CD4-positive, CD25-positive, alpha-beta regulatory T cell (primary cell): Measurements from ENCODE around the gene LDAF1. TPM values are rescaled to one million over a fixed set of nuclear protein-coding genes. Genes with fewer than 3 reads are reported as not detected.

Experiments
- ATAC-seq, 2 donors: fragments of 150-1000 bp; cut with Tn5 transposase; one replicate each; pipeline ENCODE4 v1.10.0; 2021; ENCODE audit warnings: low read depth in 2 of 2, moderate number of reproducible peaks in 2 of 2, moderate library complexity in 1 of 2
- DNase-seq, 3 donors: peaks; one replicate each; pipeline versions ENCODE4 v3.0.0 to v3.0.0-alpha.2; 2012 to 2022; ENCODE audit warnings: mixed read lengths in 1 of 3
- H3K27ac ChIP-seq: one replicate; pipeline ENCODE4 v1.7.0; 2013; ENCODE audit warnings: mild to moderate bottlenecking, low read length; ENCODE audit not compliant: insufficient read depth, poor library complexity, severe bottlenecking
- H3K27me3 ChIP-seq: one replicate; pipeline ENCODE4 v1.7.0; 2013; ENCODE audit warnings: low read length; ENCODE audit not compliant: control insufficient read depth, insufficient read depth
- H3K36me3 ChIP-seq: one replicate; pipeline ENCODE4 v1.7.0; 2013; ENCODE audit warnings: mild to moderate bottlenecking, low read length, moderate library complexity; ENCODE audit not compliant: control insufficient read depth, insufficient read depth
- H3K4me1 ChIP-seq: 2 replicates; pipeline ENCODE4 v1.7.0; 2013; ENCODE audit warnings: mild to moderate bottlenecking, low read length; ENCODE audit not compliant: insufficient read depth, control insufficient read depth, poor library complexity, severe bottlenecking
- H3K4me3 ChIP-seq: one replicate; pipeline ENCODE4 v1.7.0; 2013; ENCODE audit warnings: low read depth, mild to moderate bottlenecking, low read length, moderate library complexity
- H3K9me3 ChIP-seq, 2 experiments: 1 replicate in 1 of 2; 2 replicates in 1 of 2; pipeline ENCODE4 v1.7.0; 2013; ENCODE audit warnings: low read length in 2 of 2, mild to moderate bottlenecking in 1 of 2, moderate library complexity in 1 of 2; ENCODE audit not compliant: control insufficient read depth in 2 of 2
- H3K27ac Mint-ChIP-seq, 3 donors: one replicate each; pipeline ENCODE4 v1.8.0; 2020 to 2022; ENCODE audit warnings: mild to moderate bottlenecking in 3 of 3, mixed read lengths in 3 of 3, moderate library complexity in 2 of 3
- H3K27me3 Mint-ChIP-seq: one replicate; pipeline ENCODE4 v1.8.0; 2022; ENCODE audit warnings: mild to moderate bottlenecking, mixed read lengths
- H3K36me3 Mint-ChIP-seq: one replicate; pipeline ENCODE4 v1.8.0; 2020; ENCODE audit warnings: mixed read lengths
- H3K4me1 Mint-ChIP-seq, 4 donors: one replicate each; pipeline ENCODE4 v1.8.0; 2020 to 2022; ENCODE audit warnings: mixed read lengths in 4 of 4, mild to moderate bottlenecking in 1 of 4
- H3K4me3 Mint-ChIP-seq, 4 donors: one replicate each; pipeline ENCODE4 v1.8.0; 2020 to 2022; ENCODE audit warnings: mild to moderate bottlenecking in 4 of 4, mixed read lengths in 4 of 4, moderate library complexity in 3 of 4
- H3K9me3 Mint-ChIP-seq, 7 donors: one replicate each; pipeline ENCODE4 v1.8.0; 2020 to 2022; ENCODE audit warnings: mixed read lengths in 7 of 7, mild to moderate bottlenecking in 3 of 7, moderate library complexity in 2 of 7
- polyA plus RNA-seq, 4 donors: library from polyadenylated mRNA; unstranded; fragments of 300-500 nt; fragmentation: Illumina TruSeq; gene quantifications; one replicate each; pipeline ENCODE4 v1.2.3, GENCODE V29; 2021
- total RNA-seq: library from RNA; stranded (reverse); gene quantifications from one replicate; pipeline ENCODE4 v1.2.3, GENCODE V29; 2022

Gene LDAF1
- total and polyA plus RNA-seq, 5 donors from 2014 or later: 15.9 to 30.5 (median 28.9) TPM

DNA sequence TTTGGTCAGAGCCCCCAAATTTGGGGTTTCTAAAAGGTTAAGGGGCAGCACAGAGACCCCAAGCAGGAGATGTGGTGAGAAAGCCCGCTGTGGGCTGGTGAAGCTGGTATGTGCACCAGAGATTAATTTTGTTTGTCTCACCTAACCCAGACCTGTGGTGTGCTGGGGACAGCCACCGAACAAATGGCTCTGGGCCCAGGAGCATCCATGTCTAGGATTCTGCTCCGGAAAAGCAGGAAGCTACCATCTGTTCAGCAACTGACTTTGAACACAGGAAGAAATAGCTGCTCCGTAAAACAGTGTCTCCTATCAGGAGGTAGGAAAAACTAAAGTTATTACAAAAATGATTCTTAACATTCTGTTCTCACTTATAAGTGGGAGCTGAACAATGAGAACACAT, 55.6 kb downstream of the LDAF1 start:
- peaks cover 5% of the 10 kb centered on the region for H3K27me3 Mint-ChIP-seq
- no peak overlapping the region for H3K27ac Mint-ChIP-seq
- H3K4me1 ChIP-seq: no peaks in the 10 kb centered on the region
- H3K36me3 ChIP-seq: no peaks in the 10 kb centered on the region
- H3K36me3 Mint-ChIP-seq: no peaks in the 10 kb centered on the region
- DNase-seq (no peak), ATAC-seq (no peak)
- no peak overlapping the region for H3K4me3 ChIP-seq
- H3K27me3 ChIP-seq: peaks cover 3% of the 10 kb centered on the region
- H3K4me1 Mint-ChIP-seq: no peaks in the 10 kb centered on the region
- no peaks in the 10 kb centered on the region for H3K9me3 Mint-ChIP-seq
- no peak overlapping the region for H3K4me3 Mint-ChIP-seq
- H3K9me3 ChIP-seq: no peaks in the 10 kb centered on the region
- H3K27ac ChIP-seq: no peak overlapping the region

DNA sequence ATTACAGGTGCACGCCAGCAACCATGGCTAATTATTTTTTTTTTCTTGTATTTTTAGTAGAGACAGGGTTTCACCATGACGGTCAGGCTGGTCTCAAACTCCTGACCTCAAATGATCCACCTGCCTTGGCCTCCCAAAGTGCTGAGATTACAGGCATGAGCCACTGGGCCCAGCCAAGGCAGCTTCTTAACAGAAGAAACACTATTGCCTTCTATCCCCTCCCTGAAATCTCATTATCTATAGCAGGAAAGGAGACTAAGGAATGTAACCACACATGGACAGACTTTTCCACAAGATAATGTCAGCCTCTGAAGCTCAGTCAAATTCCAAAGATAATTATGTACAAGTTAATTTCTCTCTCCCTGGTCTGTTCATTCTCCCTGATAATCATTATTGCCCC, 58.6 kb downstream of the LDAF1 start:
- H3K27me3 Mint-ChIP-seq: peaks cover 17% of the 10 kb centered on the region
- ATAC-seq (no peak), DNase-seq (no peak)
- Histone ChIP-seq H3K9me3 (no peaks in the 10 kb centered on the region), H3K4me1 (no peaks in the 10 kb centered on the region), H3K4me3 (no peak overlapping the region), H3K27ac (no peak overlapping the region), H3K27me3 (peaks cover 10% of the 10 kb centered on the region), H3K36me3 (no peaks in the 10 kb centered on the region)
- peaks cover 0 to 2% (median 0%) of the 10 kb centered on the region in 7 donors for H3K9me3 Mint-ChIP-seq
- no peaks in the 10 kb centered on the region for H3K36me3 Mint-ChIP-seq
- H3K27ac Mint-ChIP-seq: no peak overlapping the region
- H3K4me3 Mint-ChIP-seq: no peak overlapping the region
- no peaks in the 10 kb centered on the region for H3K4me1 Mint-ChIP-seq

GRCh38 chr16:21218153-21218552, 59.7 kb downstream of the LDAF1 start:
- Histone ChIP-seq H3K27me3 (peaks cover 10% of the 10 kb centered on the region), H3K4me3 (no peak overlapping the region), H3K36me3 (no peaks in the 10 kb centered on the region), H3K4me1 (no peaks in the 10 kb centered on the region), H3K9me3 (no peaks in the 10 kb centered on the region), H3K27ac (no peak overlapping the region)
- ATAC-seq (no peak), DNase-seq (no peak)
- Mint-ChIP-seq H3K9me3 (peaks cover 0 to 2% (median 0%) of the 10 kb centered on the region in 7 donors), H3K4me1 (no peaks in the 10 kb centered on the region), H3K36me3 (no peaks in the 10 kb centered on the region), H3K27ac (no peak overlapping the region), H3K27me3 (peaks cover 25% of the 10 kb centered on the region), H3K4me3 (no peak overlapping the region)

GRCh38 chr16:21219551-21219950, 61.1 kb downstream of the LDAF1 start:
- Histone ChIP-seq H3K36me3 (no peaks in the 10 kb centered on the region), H3K4me3 (no peak overlapping the region), H3K27ac (no peak overlapping the region), H3K27me3 (peaks cover 10% of the 10 kb centered on the region), H3K9me3 (no peaks in the 10 kb centered on the region), H3K4me1 (no peaks in the 10 kb centered on the region)
- H3K36me3 Mint-ChIP-seq: no peaks in the 10 kb centered on the region
- H3K4me1 Mint-ChIP-seq: peaks cover 0 to under 1% (median 0%) of the 10 kb centered on the region in 4 donors
- no peak overlapping the region for H3K27ac Mint-ChIP-seq
- peaks cover 0 to 2% (median 0%) of the 10 kb centered on the region in 7 donors for H3K9me3 Mint-ChIP-seq
- ATAC-seq (no peak), DNase-seq (no peak)
- H3K27me3 Mint-ChIP-seq: peaks cover 35% of the 10 kb centered on the region
- no peak overlapping the region for H3K4me3 Mint-ChIP-seq

DNA sequence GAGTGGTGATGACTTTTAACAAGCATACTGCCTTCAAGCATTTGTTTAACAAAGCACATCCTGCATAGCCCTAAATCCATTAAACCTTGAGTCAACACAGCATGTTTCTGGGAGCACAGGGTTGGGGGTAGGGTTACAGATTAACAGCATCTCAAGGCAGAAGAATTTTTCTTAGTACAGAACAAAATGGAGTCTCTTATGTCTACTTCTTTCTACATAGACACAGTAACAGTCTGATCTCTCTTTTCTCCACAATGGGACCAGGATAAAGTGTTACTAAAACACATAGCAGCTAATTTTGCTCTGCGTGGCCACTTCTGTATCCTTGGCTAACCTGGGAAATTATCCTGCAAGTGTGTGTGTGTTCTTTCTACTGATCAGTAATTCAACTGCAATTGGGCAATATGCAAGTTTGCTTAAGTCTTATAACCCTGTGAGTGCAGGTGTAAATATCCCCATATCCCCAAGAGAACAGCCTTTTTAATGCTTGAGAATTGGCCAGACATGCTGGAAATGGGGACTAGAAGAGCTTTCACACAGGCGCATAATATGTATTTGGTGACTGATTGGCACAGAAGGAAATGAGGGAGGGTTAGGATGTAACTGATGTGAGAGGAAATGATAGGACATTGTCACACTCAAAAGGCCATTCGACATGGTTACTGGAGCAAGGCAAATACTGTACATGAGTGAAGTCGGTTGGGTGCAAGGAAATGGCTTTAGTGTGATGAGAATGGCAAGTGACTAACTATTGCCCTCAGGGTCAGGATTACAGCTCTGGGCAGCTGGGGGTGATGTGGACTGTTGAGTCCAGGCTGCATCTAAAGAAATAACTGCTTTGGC, 64.2 kb downstream of the LDAF1 start:
- ATAC-seq: no peak
- peaks cover 0 to 2% (median 0%) of the 10 kb centered on the region in 7 donors for H3K9me3 Mint-ChIP-seq

DNA sequence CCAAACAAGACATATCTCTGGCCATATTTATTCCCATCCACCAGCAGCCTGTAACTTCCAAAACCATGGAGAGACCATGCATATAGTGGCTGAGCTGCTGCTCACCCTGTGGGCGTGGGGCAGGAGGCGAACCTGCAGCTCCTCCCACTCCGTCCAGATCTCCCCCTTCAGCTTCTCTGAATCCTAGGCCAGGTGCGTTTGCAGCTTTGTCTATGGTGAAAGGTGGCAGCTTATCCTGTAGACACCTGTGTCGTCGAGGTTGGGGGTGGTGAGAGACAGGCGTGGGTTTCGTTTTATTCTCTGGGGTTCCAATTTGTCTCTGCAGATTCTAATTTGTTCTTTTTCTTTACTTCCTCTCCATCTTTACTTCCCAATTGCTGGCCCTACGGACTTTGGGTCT, 65.3 kb downstream of the LDAF1 start:
- Histone ChIP-seq H3K9me3 (no peaks in the 10 kb centered on the region), H3K4me3 (no peak overlapping the region), H3K36me3 (no peaks in the 10 kb centered on the region), H3K27ac (no peak overlapping the region), H3K27me3 (peaks cover 18% of the 10 kb centered on the region), H3K4me1 (no peaks in the 10 kb centered on the region)
- H3K4me1 Mint-ChIP-seq: peaks cover 0 to 5% (median 2%) of the 10 kb centered on the region in 4 donors
- DNase-seq (no peak), ATAC-seq (no peak)
- H3K9me3 Mint-ChIP-seq: peaks cover 0 to 2% (median 0%) of the 10 kb centered on the region in 7 donors
- H3K27me3 Mint-ChIP-seq: peaks cover 66% of the 10 kb centered on the region
- H3K36me3 Mint-ChIP-seq: no peaks in the 10 kb centered on the region
- no peak overlapping the region for H3K4me3 Mint-ChIP-seq
- H3K27ac Mint-ChIP-seq: no peak overlapping the region

More for the DNA sequence above, 64.2 kb downstream of the LDAF1 start:
- H3K4me1 ChIP-seq: no peaks in the 10 kb centered on the region
- H3K27ac ChIP-seq: no peak overlapping the region
- no peaks in the 10 kb centered on the region for H3K36me3 Mint-ChIP-seq
- no peaks in the 10 kb centered on the region for H3K9me3 ChIP-seq
- H3K27me3 Mint-ChIP-seq: peaks cover 57% of the 10 kb centered on the region
- H3K27me3 ChIP-seq: peaks cover 20% of the 10 kb centered on the region
- H3K36me3 ChIP-seq: no peaks in the 10 kb centered on the region
- DNase-seq: no peak
- no peak overlapping the region for H3K4me3 Mint-ChIP-seq
- peak overlapping the region in 1 of 3 donors; percentile 24 for H3K27ac Mint-ChIP-seq
- H3K4me3 ChIP-seq: no peak overlapping the region
- peaks cover 0 to 5% (median 2%) of the 10 kb centered on the region in 4 donors for H3K4me1 Mint-ChIP-seq

DNA sequence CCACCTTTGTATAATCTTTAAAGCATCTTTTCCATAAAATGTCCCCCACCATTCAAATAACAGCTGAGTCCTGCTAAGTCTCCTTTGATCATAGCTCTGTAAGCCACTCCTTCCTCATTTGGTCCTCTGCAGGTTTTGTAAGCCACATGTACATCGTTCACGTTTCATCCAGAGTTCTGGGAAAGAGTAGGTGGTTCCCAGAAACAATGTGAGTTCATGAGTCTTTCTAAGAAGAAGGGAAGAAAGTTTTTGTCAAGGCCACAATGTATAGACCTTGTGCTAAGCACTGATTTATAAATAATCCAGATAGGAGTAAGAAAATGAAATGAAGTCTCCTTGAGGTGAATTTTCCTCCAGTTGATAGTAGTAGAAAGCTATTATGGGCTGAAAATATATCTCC, 66.3 kb downstream of the LDAF1 start:
- peaks cover 0 to 5% (median 2%) of the 10 kb centered on the region in 4 donors for H3K4me1 Mint-ChIP-seq
- Histone ChIP-seq H3K36me3 (no peaks in the 10 kb centered on the region), H3K4me3 (no peak overlapping the region), H3K27me3 (peaks cover 18% of the 10 kb centered on the region), H3K9me3 (no peaks in the 10 kb centered on the region), H3K4me1 (no peaks in the 10 kb centered on the region), H3K27ac (no peak overlapping the region)
- H3K27me3 Mint-ChIP-seq: peaks cover 73% of the 10 kb centered on the region
- H3K4me3 Mint-ChIP-seq: no peak overlapping the region
- ATAC-seq (no peak), DNase-seq (peak in 1 of 3 donors; percentile 89)
- no peaks in the 10 kb centered on the region for H3K36me3 Mint-ChIP-seq
- H3K27ac Mint-ChIP-seq: no peak overlapping the region
- H3K9me3 Mint-ChIP-seq: peaks cover 0 to 2% (median 0%) of the 10 kb centered on the region in 7 donors

DNA sequence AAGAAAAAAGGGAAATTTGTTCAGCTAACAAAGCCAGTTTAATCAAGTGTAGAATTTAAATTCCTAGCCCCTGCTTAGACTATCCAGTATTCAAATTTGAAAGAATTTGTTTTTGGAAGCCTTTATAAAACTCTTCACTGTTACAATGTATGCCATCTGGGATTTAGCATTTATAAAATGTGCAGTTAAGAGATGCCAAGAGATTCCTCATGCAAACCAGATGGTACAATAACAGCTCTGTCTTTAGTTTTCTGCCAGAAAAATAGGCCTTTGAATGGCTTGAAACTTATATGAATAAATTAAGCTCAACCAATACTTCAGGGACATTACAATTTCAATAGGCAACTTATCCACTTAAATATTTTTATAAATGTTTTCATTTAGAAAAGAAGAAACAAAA, 68.3 kb downstream of the LDAF1 start:
- H3K9me3 ChIP-seq: no peaks in the 10 kb centered on the region
- ATAC-seq (no peak), DNase-seq (no peak)
- no peak overlapping the region for H3K27ac Mint-ChIP-seq
- no peaks in the 10 kb centered on the region for H3K36me3 ChIP-seq
- no peak overlapping the region for H3K27ac ChIP-seq
- H3K9me3 Mint-ChIP-seq: peaks cover 0 to 2% (median 0%) of the 10 kb centered on the region in 7 donors
- H3K36me3 Mint-ChIP-seq: no peaks in the 10 kb centered on the region
- no peak overlapping the region for H3K4me3 Mint-ChIP-seq
- no peak overlapping the region for H3K4me3 ChIP-seq
- peaks cover 0 to 5% (median 2%) of the 10 kb centered on the region in 4 donors for H3K4me1 Mint-ChIP-seq
- H3K27me3 Mint-ChIP-seq: peaks cover 68% of the 10 kb centered on the region
- peaks cover 14% of the 10 kb centered on the region for H3K27me3 ChIP-seq
- H3K4me1 ChIP-seq: no peaks in the 10 kb centered on the region
